IMR-90 (cell line): Measurements from ENCODE around the gene SLC6A16. TPM values are rescaled to one million over a fixed set of nuclear protein-coding genes. Genes with fewer than 3 reads are reported as not detected.
"Not testable (repeated sequence)": the region's sequence is repeated elsewhere in the genome, so short reads cannot be mapped to it uniquely, and the experiment has no call there.

ENCODE experiments used
- ATAC-seq: fragments of 200-7000 bp; cut with Tn5 transposase; 2 replicates; pipeline ENCODE4 v1.9.1; 2020; ENCODE audit warnings: low read depth, mild to moderate bottlenecking, moderate library complexity
- BruUV-seq: library from RNA; stranded (reverse); fragments of 400-500 nt; replicated peaks from 2 replicates; lab custom pipeline; 2021; lab: Mats Ljungman, UMichigan
- CTCF ChIA-PET: fragments of 300-600 bp; formaldehyde crosslinking; extraction: SDS; loops from one replicate; lab custom pipeline; 2021; ENCODE audit warnings: antibody characterized with exemption; lab: Yijun Ruan, JAX
- POLR2A ChIA-PET: fragments of 300-600 bp; sonication (Branson Sonifier 250); formaldehyde crosslinking; loops from one replicate; lab custom pipeline; 2022; ENCODE audit warnings: antibody characterized with exemption; ENCODE audit not compliant: unreplicated experiment; lab: Charles Lee
- DNase-seq: peaks from one replicate; pipeline ENCODE4 v3.0.0; 2013
- H2AFZ ChIP-seq: replicated peaks from 2 replicates; pipeline ENCODE3; 2013; ENCODE audit warnings: low read length, mild to moderate bottlenecking; ENCODE audit not compliant: poor library complexity
- H2AK5ac ChIP-seq: 2 replicates; pipeline ENCODE4 v1.6.1; 2013; ENCODE audit warnings: low read depth, low read length, inconsistent platforms
- H2AK9ac ChIP-seq: replicated peaks from 2 replicates; pipeline ENCODE3; 2013; ENCODE audit warnings: mild to moderate bottlenecking, low read depth, low read length, moderate library complexity; ENCODE audit not compliant: poor library complexity
- H2BK120ac ChIP-seq: 2 replicates; pipeline ENCODE4 v1.6.1; 2013; ENCODE audit warnings: low read depth, low read length, inconsistent platforms
- H2BK15ac ChIP-seq: 3 replicates; pipeline ENCODE4 v1.6.1; 2013; ENCODE audit warnings: low read depth, low read length, inconsistent platforms
- H2BK20ac ChIP-seq: 2 replicates; pipeline ENCODE4 v1.6.1; 2013; ENCODE audit warnings: low read depth, mild to moderate bottlenecking, inconsistent platforms, low read length, moderate library complexity
- H2BK5ac ChIP-seq: 2 replicates; pipeline ENCODE4 v1.6.1; 2013; ENCODE audit warnings: mild to moderate bottlenecking, low read depth, low read length, inconsistent platforms; ENCODE audit not compliant: poor library complexity, severe bottlenecking
- H3K14ac ChIP-seq: replicated peaks from 2 replicates; pipeline ENCODE4 v1.6.1; 2013; ENCODE audit warnings: low read depth, low read length, inconsistent platforms
- H3K18ac ChIP-seq: 2 replicates; pipeline ENCODE4 v1.6.1; 2013; ENCODE audit warnings: low read depth, low read length, control low read depth
- H3K23ac ChIP-seq: 2 replicates; pipeline ENCODE4 v1.6.1; 2013; ENCODE audit warnings: low read depth, low read length, inconsistent platforms
- H3K27ac ChIP-seq: 2 replicates; pipeline ENCODE4 v1.5.1; 2013; ENCODE audit warnings: mild to moderate bottlenecking, control low read depth, low read length; ENCODE audit not compliant: insufficient read depth
- H3K27me3 ChIP-seq: 2 replicates; pipeline ENCODE4 v1.6.1; 2013; ENCODE audit warnings: low read length; ENCODE audit not compliant: control insufficient read depth, insufficient read depth
- H3K36me3 ChIP-seq: 2 replicates; pipeline ENCODE4 v1.6.1; 2013; ENCODE audit warnings: low read length, mixed read lengths; ENCODE audit not compliant: control insufficient read depth, insufficient read depth
- H3K4ac ChIP-seq: 2 replicates; pipeline ENCODE4 v1.6.1; 2013; ENCODE audit warnings: low read depth, low read length, inconsistent platforms
- H3K4me1 ChIP-seq: 2 replicates; pipeline ENCODE4 v1.6.1; 2013; ENCODE audit warnings: low read length, mixed read lengths; ENCODE audit not compliant: control insufficient read depth, insufficient read depth
- H3K4me2 ChIP-seq: 2 replicates; pipeline ENCODE4 v1.6.1; 2013; ENCODE audit warnings: low read depth, mild to moderate bottlenecking, control low read depth, low read length, moderate library complexity
- H3K4me3 ChIP-seq: 2 replicates; pipeline ENCODE4 v1.5.1; 2013; ENCODE audit warnings: low read depth, mild to moderate bottlenecking, control low read depth, low read length, moderate library complexity; ENCODE audit not compliant: insufficient read depth
- H3K56ac ChIP-seq: 2 replicates; pipeline ENCODE4 v1.6.1; 2013; ENCODE audit warnings: low read length, inconsistent platforms; ENCODE audit not compliant: insufficient read depth; ENCODE audit errors: extremely low read depth
- H3K79me1 ChIP-seq, 2 experiments: 2 replicates each; pipeline ENCODE4 v1.6.1; 2013; ENCODE audit warnings: low read length in 2 of 2, inconsistent platforms in 1 of 2, low read depth in 1 of 2
- H3K9ac ChIP-seq: 2 replicates; pipeline ENCODE4 v1.6.1; 2013; ENCODE audit warnings: low read depth, low read length, control low read depth
- H3K9me1 ChIP-seq: 2 replicates; pipeline ENCODE4 v1.6.1; 2013; ENCODE audit warnings: low read length, inconsistent platforms; ENCODE audit not compliant: insufficient read depth
- H3K9me3 ChIP-seq: 2 replicates; pipeline ENCODE4 v1.6.1; 2013; ENCODE audit warnings: low read length; ENCODE audit not compliant: control insufficient read depth, insufficient read depth
- H4K20me1 ChIP-seq: 2 replicates; pipeline ENCODE4 v1.6.1; 2013; ENCODE audit warnings: low read length, inconsistent platforms; ENCODE audit not compliant: insufficient read depth
- H4K5ac ChIP-seq: 2 replicates; pipeline ENCODE4 v1.6.1; 2013; ENCODE audit warnings: mild to moderate bottlenecking, low read depth, low read length, control low read depth
- H4K8ac ChIP-seq, 2 experiments: 2 replicates each; pipeline ENCODE4 v1.6.1; 2013; ENCODE audit warnings: low read depth in 2 of 2, low read length in 2 of 2, control low read depth in 1 of 2, inconsistent platforms in 1 of 2
- H4K91ac ChIP-seq: 2 replicates; pipeline ENCODE4 v1.6.1; 2013; ENCODE audit warnings: low read depth, low read length, inconsistent platforms; ENCODE audit not compliant: insufficient read depth
- RAD21 ChIP-seq: IDR thresholded peaks from 2 replicates; pipeline ENCODE4 v1.6.1; 2012; ENCODE audit warnings: low read length, improper control_type of control experiment
- WGBS, 2 experiments: methylation state at CpG; one replicate each; pipeline versions ENCODE4 v1.1.5 to v1.1.7; 2013; ENCODE audit warnings: missing lambda C conversion rate in 2 of 2; ENCODE audit not compliant: insufficient read length in 1 of 2; ENCODE audit errors: extremely low coverage in 2 of 2; 5-methylcytosine and 5-hydroxymethylcytosine counted together
- dilution Hi-C: fragments of 300-500 bp; cut with HindIII; formaldehyde crosslinking; loops from one replicate; pipeline ENCODE4 v1.14.3; 2018; ENCODE audit warnings: low sequenced_read_pairs; ENCODE audit not compliant: unreplicated experiment
- in situ Hi-C: fragments of 300-500 bp; cut with MboI; formaldehyde crosslinking; loops from 3 replicates; pipeline ENCODE4 v1.14.3; 2019; ENCODE audit warnings: low sequenced_read_pairs, inconsistent platforms, mixed read lengths
- intact Hi-C: fragments of 100-400 bp; cut with micrococcal nuclease; formaldehyde crosslinking; loops from 2 replicates; pipeline ENCODE4 v1.10.0; 2022
- polyA plus RNA-seq, 3 experiments: library from polyadenylated mRNA; depleted of rRNA; stranded (reverse); fragments of >200 nt; gene quantifications; 2 replicates each; pipeline ENCODE4 v1.2.3, GENCODE V29; 2012; ENCODE audit warnings: low replicate concordance in 1 of 3
- total RNA-seq: library from RNA; depleted of rRNA; stranded (reverse); fragments of >200 nt; gene quantifications from 2 replicates; pipeline ENCODE4 v1.2.3, GENCODE V29; 2012
- TF ChIP-seq, protein P1 (sequence below): conservative IDR thresholded peaks from 2 replicates; pipeline ENCODE4 v1.5.1; 2012; ENCODE audit warnings: mild to moderate bottlenecking, low read depth, low read length, improper control_type of control experiment

The SLC6A16 gene
- total and polyA plus RNA-seq, 2 of the 4 experiments (the other 2 are of a cell fraction) = 0.18 to 0.89 TPM

DNA sequence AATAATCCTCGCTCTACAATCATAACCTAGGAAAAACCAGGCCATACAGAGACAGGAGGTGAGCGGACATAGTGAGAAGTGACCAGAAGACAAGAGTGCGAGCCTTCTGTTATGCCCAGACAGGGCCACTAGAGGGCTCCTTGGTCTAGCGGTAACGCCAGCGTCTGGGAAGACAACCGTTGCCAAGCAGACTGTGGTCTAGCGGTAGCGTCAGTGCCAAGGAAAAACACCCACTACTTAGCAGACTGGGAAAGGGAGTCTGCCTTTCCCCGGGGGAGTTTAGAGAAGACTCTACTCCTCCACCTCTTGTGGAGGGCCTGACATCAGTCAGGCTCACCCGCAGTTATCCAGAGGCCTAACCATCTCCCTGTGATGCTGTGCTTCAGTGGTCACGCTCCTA lies 58.6 kb downstream of the SLC6A16 start:
- H3K9me3 ChIP-seq, H3K4me2 ChIP-seq, H2BK20ac ChIP-seq, H3K4ac ChIP-seq, H3K79me1 ChIP-seq, H3K23ac ChIP-seq, H3K27ac ChIP-seq, H3K18ac ChIP-seq, H3K4me1 ChIP-seq, H2AK9ac ChIP-seq, H2BK5ac ChIP-seq, H2BK120ac ChIP-seq, H3K4me3 ChIP-seq, H4K5ac ChIP-seq, H4K20me1 ChIP-seq, BruUV-seq, H3K9me1 ChIP-seq, H3K27me3 ChIP-seq, POLR2A ChIA-PET, H3K9ac ChIP-seq, H4K91ac ChIP-seq, H3K14ac ChIP-seq, H2AK5ac ChIP-seq, H4K8ac ChIP-seq, H2BK15ac ChIP-seq, H2AFZ ChIP-seq, dilution Hi-C loops, H3K36me3 ChIP-seq, H3K56ac ChIP-seq, ATAC-seq: not testable (repeated sequence)
- TF ChIP-seq RAD21 = peak; percentile 56
- TF ChIP-seq, protein P1, sequence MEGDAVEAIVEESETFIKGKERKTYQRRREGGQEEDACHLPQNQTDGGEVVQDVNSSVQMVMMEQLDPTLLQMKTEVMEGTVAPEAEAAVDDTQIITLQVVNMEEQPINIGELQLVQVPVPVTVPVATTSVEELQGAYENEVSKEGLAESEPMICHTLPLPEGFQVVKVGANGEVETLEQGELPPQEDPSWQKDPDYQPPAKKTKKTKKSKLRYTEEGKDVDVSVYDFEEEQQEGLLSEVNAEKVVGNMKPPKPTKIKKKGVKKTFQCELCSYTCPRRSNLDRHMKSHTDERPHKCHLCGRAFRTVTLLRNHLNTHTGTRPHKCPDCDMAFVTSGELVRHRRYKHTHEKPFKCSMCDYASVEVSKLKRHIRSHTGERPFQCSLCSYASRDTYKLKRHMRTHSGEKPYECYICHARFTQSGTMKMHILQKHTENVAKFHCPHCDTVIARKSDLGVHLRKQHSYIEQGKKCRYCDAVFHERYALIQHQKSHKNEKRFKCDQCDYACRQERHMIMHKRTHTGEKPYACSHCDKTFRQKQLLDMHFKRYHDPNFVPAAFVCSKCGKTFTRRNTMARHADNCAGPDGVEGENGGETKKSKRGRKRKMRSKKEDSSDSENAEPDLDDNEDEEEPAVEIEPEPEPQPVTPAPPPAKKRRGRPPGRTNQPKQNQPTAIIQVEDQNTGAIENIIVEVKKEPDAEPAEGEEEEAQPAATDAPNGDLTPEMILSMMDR = peak; percentile 50
- CTCF ChIA-PET = interaction anchor here (0.6 kb wide), 1 partner anchor 451 kb away, joined by 3 read pairs; no protein-coding TSS in a partner anchor
- DNase-seq = peak; percentile 67
- in situ Hi-C loops (loop anchor here (10.0 to 25.0 kb wide), 2 partner anchors 168 to 296 kb away; no protein-coding TSS in a partner anchor), intact Hi-C loops (loop anchor here (1.0 kb wide), 3 partner anchors 35 to 177 kb away; no protein-coding TSS in a partner anchor)
- WGBS, 2 experiments = no CpG with 5 or more reads among the region's 12 CpGs
